H1 (cell line): ENCODE data around the gene ANAPC10. TPM values are rescaled to one million over a fixed set of nuclear protein-coding genes. Genes with fewer than 3 reads are reported as not detected.

Experiments
- CREB1 ChIP-seq: IDR thresholded peaks from 2 replicates; pipeline ENCODE4 v1.6.1; 2012; ENCODE audit warnings: inconsistent platforms
- NANOG ChIP-seq: IDR thresholded peaks from 2 replicates; pipeline ENCODE4 v1.6.1; 2011; ENCODE audit warnings: low read length, low read depth, mild to moderate bottlenecking, inconsistent platforms; ENCODE audit not compliant: insufficient read depth, poor library complexity, severe bottlenecking
- SP4 ChIP-seq: IDR thresholded peaks from 2 replicates; pipeline ENCODE4 v1.6.1; 2012; ENCODE audit warnings: low read length, inconsistent platforms
- SUZ12 ChIP-seq: fragments of 200-600 bp; sonication (generic); IDR thresholded peaks from 2 replicates; pipeline ENCODE4 v1.6.1; 2012; ENCODE audit warnings: mild to moderate bottlenecking, inconsistent platforms, low read length, moderate library complexity, mixed read lengths
- polyA plus RNA-seq, 7 experiments: library from polyadenylated mRNA; depleted of rRNA in 3 of 7; stranded (reverse) in 5 of 7; unstranded in 2 of 7; fragments of >200 nt in 5 of 7; fragments of 200-250 nt in 2 of 7; gene quantifications; 1 replicate in 5 of 7; 2 replicates in 1 of 7; 4 replicates in 1 of 7; pipeline versions ENCODE4 v1.2.1 to v1.2.3, GENCODE V29; 2011 to 2013; ENCODE audit warnings: missing spikeins in 2 of 7, mixed read lengths in 2 of 7
- total RNA-seq: library from RNA; stranded (reverse); fragmentation: NEBNext Ultra II Directional; extraction: Animal tissue kit (Norgen Biotek cat#: 25700); gene quantifications from 2 replicates; pipeline ENCODE4 v1.2.1, GENCODE V29; 2021

The ANAPC10 gene
- total and polyA plus RNA-seq, 2 of the 8 experiments (the other 6 are each of a cell fraction or from before 2014, with no cell fraction given), result 17.6 to 23.3 TPM

DNA sequence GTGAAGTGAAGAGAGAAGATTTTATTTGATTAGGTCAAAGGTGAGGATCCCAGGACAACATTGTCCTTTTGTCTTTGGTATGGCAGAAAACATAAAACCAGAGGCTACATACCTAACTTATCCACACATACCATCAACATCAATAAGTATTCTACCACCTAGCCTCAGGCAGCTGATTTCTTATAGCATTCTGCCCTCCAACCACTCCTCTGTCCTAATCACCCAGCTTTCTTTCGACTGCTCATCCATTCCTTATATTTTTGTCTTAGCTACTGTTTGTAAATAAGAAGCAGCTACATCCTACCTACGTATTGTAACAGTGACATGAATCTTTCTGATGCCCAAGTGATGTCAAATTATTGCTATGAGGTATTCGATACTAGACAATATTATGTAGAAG is 129.4 kb downstream of the ANAPC10 start (continued):
- TF ChIP-seq NANOG (no peak), CREB1 (no peak), SP4 (no peak), SUZ12 (no peak)
